ENCODE results near the gene AGK.
"Not testable (repeated sequence)": the region's sequence is repeated elsewhere in the genome, so short reads cannot be mapped to it uniquely, and the experiment has no call there.

The AGK gene

DNA sequence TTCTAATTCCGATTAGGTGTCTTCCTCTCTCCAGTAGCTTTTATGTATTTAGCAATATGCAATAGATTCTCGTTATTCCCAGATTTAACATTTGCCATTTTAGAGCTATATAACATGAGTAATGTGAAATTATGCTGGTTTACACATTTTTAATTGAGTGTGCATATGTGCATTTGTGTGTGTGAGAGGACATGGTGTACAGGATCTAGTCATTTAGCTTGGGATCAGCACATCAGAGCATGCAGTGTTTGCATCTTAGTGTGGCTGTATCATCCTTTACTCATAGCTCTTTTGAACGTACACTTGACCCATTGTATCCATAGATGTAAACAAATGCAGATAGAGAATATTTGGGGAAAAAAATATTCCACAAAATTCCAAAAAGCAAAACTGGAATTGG lies 84.8 kb downstream of the AGK start:
- no peak for TF ChIP-seq RARB (CRISPR knock-in tag; IDR thresholded peaks at IDR 0.05)
- TF ChIP-seq ZFP30 (CRISPR knock-in tag; IDR thresholded peaks at IDR 0.05) = no peak
- no peak for TF ChIP-seq ZNF8 (CRISPR knock-in tag; IDR thresholded peaks at IDR 0.05)
- TF ChIP-seq, protein P1, sequence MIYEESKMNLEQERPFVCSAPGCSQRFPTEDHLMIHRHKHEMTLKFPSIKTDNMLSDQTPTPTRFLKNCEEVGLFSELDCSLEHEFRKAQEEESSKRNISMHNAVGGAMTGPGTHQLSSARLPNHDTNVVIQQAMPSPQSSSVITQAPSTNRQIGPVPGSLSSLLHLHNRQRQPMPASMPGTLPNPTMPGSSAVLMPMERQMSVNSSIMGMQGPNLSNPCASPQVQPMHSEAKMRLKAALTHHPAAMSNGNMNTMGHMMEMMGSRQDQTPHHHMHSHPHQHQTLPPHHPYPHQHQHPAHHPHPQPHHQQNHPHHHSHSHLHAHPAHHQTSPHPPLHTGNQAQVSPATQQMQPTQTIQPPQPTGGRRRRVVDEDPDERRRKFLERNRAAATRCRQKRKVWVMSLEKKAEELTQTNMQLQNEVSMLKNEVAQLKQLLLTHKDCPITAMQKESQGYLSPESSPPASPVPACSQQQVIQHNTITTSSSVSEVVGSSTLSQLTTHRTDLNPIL (CRISPR knock-in tag; IDR thresholded peaks at IDR 0.05; ENCODE audit: low read depth) = no peak
- no peak for TF ChIP-seq ESRRG (CRISPR knock-in tag; IDR thresholded peaks at IDR 0.05)
- TF ChIP-seq TCF4 (CRISPR knock-in tag; IDR thresholded peaks at IDR 0.05; ENCODE audit: borderline replicate concordance) = no peak
- TF ChIP-seq ZNF70 (CRISPR knock-in tag; IDR thresholded peaks at IDR 0.05) = no peak
- no peak for TF ChIP-seq TOX (CRISPR knock-in tag; IDR thresholded peaks at IDR 0.05; ENCODE audit: borderline replicate concordance)
- no peak for TF ChIP-seq OSR1 (CRISPR knock-in tag; IDR thresholded peaks at IDR 0.05)
- TF ChIP-seq, protein P2, sequence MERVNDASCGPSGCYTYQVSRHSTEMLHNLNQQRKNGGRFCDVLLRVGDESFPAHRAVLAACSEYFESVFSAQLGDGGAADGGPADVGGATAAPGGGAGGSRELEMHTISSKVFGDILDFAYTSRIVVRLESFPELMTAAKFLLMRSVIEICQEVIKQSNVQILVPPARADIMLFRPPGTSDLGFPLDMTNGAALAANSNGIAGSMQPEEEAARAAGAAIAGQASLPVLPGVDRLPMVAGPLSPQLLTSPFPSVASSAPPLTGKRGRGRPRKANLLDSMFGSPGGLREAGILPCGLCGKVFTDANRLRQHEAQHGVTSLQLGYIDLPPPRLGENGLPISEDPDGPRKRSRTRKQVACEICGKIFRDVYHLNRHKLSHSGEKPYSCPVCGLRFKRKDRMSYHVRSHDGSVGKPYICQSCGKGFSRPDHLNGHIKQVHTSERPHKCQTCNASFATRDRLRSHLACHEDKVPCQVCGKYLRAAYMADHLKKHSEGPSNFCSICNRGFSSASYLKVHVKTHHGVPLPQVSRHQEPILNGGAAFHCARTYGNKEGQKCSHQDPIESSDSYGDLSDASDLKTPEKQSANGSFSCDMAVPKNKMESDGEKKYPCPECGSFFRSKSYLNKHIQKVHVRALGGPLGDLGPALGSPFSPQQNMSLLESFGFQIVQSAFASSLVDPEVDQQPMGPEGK (CRISPR knock-in tag; IDR thresholded peaks at IDR 0.05; ENCODE audit: borderline replicate concordance) = no peak
- TF ChIP-seq, protein P3, sequence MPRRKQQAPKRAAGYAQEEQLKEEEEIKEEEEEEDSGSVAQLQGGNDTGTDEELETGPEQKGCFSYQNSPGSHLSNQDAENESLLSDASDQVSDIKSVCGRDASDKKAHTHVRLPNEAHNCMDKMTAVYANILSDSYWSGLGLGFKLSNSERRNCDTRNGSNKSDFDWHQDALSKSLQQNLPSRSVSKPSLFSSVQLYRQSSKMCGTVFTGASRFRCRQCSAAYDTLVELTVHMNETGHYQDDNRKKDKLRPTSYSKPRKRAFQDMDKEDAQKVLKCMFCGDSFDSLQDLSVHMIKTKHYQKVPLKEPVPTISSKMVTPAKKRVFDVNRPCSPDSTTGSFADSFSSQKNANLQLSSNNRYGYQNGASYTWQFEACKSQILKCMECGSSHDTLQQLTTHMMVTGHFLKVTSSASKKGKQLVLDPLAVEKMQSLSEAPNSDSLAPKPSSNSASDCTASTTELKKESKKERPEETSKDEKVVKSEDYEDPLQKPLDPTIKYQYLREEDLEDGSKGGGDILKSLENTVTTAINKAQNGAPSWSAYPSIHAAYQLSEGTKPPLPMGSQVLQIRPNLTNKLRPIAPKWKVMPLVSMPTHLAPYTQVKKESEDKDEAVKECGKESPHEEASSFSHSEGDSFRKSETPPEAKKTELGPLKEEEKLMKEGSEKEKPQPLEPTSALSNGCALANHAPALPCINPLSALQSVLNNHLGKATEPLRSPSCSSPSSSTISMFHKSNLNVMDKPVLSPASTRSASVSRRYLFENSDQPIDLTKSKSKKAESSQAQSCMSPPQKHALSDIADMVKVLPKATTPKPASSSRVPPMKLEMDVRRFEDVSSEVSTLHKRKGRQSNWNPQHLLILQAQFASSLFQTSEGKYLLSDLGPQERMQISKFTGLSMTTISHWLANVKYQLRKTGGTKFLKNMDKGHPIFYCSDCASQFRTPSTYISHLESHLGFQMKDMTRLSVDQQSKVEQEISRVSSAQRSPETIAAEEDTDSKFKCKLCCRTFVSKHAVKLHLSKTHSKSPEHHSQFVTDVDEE (CRISPR knock-in tag; IDR thresholded peaks at IDR 0.05) = no peak
- TF ChIP-seq ZNF565 (CRISPR knock-in tag; conservative IDR thresholded peaks at IDR 0.05; ENCODE audit: low read depth) = no peak
- TF ChIP-seq BACH2 (CRISPR knock-in tag; IDR thresholded peaks at IDR 0.05; ENCODE audit: borderline replicate concordance) = no peak
- no peak for TF ChIP-seq ISL1 (CRISPR knock-in tag; IDR thresholded peaks at IDR 0.05)
- no peak for ATAC-seq

DNA sequence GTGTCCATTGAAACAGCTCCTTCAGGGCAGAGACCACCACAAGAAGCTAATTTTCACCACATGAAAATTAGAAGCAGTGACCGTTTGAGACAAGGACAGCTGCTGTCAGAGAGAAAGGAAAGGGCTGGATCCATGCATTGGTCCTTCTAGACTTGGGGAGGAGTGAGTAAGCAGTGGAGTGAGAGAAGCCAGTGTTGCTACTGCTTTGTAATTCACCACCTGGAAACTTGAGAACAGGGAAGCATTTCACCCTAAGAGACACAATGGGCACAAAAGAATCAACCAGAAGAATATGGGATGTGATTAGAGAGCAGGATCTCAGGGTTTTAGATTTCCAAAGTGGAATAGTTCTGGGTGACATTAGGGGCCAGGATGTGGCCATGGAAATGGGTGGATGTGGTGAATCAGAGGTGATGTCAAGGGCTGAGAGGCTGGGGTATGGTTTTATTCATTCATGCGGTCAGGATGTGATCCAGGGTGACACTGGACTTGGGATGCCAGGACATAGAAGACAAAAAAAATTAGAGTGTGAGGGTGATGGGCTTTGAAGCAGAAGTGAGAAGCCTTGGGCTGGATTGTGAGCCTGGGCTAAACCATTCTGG lies 89.1 kb downstream of the AGK start:
- no peak for TF ChIP-seq ESRRG (CRISPR knock-in tag; IDR thresholded peaks at IDR 0.05)
- no peak for ATAC-seq

DNA sequence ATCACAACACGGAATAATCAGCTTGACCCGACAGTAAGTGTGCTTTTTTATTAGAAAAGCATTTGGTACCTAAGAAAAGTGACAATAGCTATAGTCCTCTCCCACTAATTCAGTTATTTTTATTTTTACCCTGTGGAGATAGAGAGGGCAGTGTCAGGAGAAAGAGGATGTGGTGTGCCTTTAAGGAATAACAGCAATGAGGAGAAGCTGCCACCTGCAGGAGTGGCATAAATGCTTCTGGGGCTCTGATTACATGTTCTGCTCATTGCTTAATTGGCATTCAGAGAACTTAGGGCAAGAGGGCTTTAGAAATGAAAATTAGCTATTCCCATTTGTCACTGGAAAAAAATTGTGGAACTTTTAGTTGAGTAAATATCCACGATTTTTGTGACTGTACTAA lies 90.7 kb downstream of the AGK start:
- no peak; the same call in 2 of the 3 replicates for ATAC-seq
- TF ChIP-seq ZNF70 (CRISPR knock-in tag; IDR thresholded peaks at IDR 0.05) = no peak
- TF ChIP-seq TCF4 (CRISPR knock-in tag; IDR thresholded peaks at IDR 0.05; ENCODE audit: borderline replicate concordance) = no peak

DNA sequence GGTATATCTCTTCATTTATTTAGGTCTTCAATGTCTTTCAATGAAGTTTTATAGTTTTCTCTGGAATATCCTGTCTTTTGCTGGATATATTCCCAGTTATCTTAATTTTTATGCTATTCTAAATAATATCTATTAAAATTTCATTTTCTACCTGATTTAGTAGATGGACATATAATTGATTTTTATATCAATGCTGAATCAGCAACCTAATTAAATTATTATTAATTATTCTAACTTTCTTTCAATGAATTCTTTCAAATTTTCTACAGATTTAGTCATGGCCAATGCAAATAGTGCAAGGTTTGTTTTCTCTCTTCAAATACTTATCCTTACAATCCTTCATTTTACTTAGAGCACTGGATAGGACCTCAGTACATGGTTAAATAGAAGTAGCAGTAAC lies 94.0 kb downstream of the AGK start:
- no peak for ATAC-seq
- TF ChIP-seq ESRRG (CRISPR knock-in tag; IDR thresholded peaks at IDR 0.05) = no peak
- TF ChIP-seq, protein P2 (CRISPR knock-in tag; IDR thresholded peaks at IDR 0.05; ENCODE audit: borderline replicate concordance) = no peak
- no peak for TF ChIP-seq ZFP3 (CRISPR knock-in tag; IDR thresholded peaks at IDR 0.05)

DNA sequence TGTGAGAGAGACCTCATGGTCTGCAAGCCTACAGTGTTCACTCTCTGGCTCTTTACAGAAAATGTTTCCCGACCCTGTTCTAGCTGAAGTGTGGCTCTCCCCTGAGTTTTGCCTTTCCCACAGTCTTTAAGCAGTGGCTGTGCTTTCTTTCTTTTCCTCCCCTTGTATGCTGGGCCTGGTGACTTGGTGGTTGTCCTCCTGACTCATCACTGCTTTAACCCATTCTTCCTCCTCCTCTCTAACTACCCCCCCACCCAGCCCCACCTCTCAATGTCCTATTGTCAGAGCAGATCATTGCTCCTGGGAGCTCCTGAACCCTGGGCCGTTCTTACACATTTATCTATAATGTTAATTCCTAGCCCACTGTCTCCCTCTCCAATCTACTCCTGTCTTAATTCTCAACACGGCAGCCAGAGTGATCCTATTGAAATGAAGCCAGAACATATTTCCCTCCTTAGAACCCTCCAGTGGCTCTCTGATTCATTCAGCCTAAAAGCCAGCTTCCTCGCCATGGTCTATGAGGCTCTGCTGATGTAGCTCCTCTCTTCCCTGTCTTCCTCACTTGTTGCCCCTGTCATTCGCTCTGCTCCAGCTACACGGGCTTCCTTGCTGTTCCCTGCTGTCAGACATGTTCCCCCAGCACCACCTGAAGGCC lies 95.7 kb downstream of the AGK start:
- ATAC-seq = no peak

DNA sequence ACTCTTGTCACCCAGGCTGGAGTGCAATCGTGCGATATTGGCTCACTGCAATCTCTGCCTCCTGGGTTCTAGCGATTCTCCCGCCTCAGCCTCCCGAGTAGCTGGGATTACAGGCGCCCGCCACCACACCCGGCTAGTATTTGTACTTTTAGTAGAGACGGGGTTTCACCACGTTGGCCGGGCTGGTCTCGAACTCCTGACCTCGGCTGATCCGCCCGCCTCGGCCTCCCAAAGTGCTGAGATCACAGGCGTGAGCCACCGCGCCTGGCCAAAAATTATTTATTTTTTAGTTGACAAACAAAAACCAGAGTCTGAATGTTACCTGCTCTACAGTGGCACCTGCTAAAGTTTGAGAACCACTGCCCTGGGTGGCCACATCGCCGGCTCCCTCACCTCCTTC lies 96.5 kb downstream of the AGK start:
- not testable (repeated sequence) for ATAC-seq

More for the DNA sequence above, 95.7 kb downstream of the AGK start:
- TF ChIP-seq BACH2 (CRISPR knock-in tag; IDR thresholded peaks at IDR 0.05; ENCODE audit: borderline replicate concordance) = no peak
- TF ChIP-seq CSDC2 (CRISPR knock-in tag; IDR thresholded peaks at IDR 0.05) = no peak
- TF ChIP-seq, protein P4, sequence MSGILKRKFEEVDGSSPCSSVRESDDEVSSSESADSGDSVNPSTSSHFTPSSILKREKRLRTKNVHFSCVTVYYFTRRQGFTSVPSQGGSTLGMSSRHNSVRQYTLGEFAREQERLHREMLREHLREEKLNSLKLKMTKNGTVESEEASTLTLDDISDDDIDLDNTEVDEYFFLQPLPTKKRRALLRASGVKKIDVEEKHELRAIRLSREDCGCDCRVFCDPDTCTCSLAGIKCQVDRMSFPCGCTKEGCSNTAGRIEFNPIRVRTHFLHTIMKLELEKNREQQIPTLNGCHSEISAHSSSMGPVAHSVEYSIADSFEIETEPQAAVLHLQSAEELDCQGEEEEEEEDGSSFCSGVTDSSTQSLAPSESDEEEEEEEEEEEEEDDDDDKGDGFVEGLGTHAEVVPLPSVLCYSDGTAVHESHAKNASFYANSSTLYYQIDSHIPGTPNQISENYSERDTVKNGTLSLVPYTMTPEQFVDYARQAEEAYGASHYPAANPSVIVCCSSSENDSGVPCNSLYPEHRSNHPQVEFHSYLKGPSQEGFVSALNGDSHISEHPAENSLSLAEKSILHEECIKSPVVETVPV (CRISPR knock-in tag; IDR thresholded peaks at IDR 0.05) = no peak
- no peak for TF ChIP-seq ZFP3 (CRISPR knock-in tag; IDR thresholded peaks at IDR 0.05)
- TF ChIP-seq OSR1 (CRISPR knock-in tag; IDR thresholded peaks at IDR 0.05) = no peak
- no peak for TF ChIP-seq ZC3H10 (CRISPR knock-in tag; IDR thresholded peaks at IDR 0.05)
- TF ChIP-seq GLIS3 (CRISPR knock-in tag; IDR thresholded peaks at IDR 0.05) = no peak
- no peak for TF ChIP-seq ESRRG (CRISPR knock-in tag; IDR thresholded peaks at IDR 0.05)
- TF ChIP-seq ZNF70 (CRISPR knock-in tag; IDR thresholded peaks at IDR 0.05) = no peak
- TF ChIP-seq TOX (CRISPR knock-in tag; IDR thresholded peaks at IDR 0.05; ENCODE audit: borderline replicate concordance) = no peak
- no peak for TF ChIP-seq TCF4 (CRISPR knock-in tag; IDR thresholded peaks at IDR 0.05; ENCODE audit: borderline replicate concordance)
- TF ChIP-seq, protein P5, sequence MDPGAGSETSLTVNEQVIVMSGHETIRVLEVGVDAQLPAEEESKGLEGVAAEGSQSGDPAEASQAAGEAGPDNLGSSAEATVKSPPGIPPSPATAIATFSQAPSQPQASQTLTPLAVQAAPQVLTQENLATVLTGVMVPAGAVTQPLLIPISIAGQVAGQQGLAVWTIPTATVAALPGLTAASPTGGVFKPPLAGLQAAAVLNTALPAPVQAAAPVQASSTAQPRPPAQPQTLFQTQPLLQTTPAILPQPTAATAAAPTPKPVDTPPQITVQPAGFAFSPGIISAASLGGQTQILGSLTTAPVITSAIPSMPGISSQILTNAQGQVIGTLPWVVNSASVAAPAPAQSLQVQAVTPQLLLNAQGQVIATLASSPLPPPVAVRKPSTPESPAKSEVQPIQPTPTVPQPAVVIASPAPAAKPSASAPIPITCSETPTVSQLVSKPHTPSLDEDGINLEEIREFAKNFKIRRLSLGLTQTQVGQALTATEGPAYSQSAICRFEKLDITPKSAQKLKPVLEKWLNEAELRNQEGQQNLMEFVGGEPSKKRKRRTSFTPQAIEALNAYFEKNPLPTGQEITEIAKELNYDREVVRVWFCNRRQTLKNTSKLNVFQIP (CRISPR knock-in tag; IDR thresholded peaks at IDR 0.05; ENCODE audit: borderline replicate concordance, low read depth) = no peak

Data from SK-N-SH treated with all-trans-retinoic acid at 6 μM for 48 hours (cell line).